NCI-H748 (cell line): ENCODE measurements around the gene RHCG.

ENCODE experiments used
- DNase-seq: peaks from one replicate; lab custom pipeline; 2025; ENCODE audit not compliant: unreplicated experiment; lab: John Stamatoyannopoulos, UW

The RHCG gene

GRCh38 chr15:89496155-89497098 is at the start of gene RHCG:
Gene RHCG, minus strand, starts transcription at chr15:89496583. Its CDS starts 39 bp downstream, at chr15:89496544.
- DNase-seq: peak; percentile 77

GRCh38 chr15:89543389-89543788 is 47.0 kb upstream of the RHCG start:
- no peak for DNase-seq

GRCh38 chr15:89542369-89542768 is 46.0 kb upstream of the RHCG start:
- no peak for DNase-seq

- no peak for DNase-seq
These were observed 42.6 kb upstream of the RHCG start for GRCh38 chr15:89539027-89539426.

GRCh38 chr15:89533861-89534544 is 37.6 kb upstream of the RHCG start:
- DNase-seq: no peak

GRCh38 chr15:89531796-89532537 is 35.6 kb upstream of the RHCG start:
- no peak for DNase-seq

GRCh38 chr15:89530976-89531375 is 34.6 kb upstream of the RHCG start:
- DNase-seq: no peak

GRCh38 chr15:89528757-89529352 is 32.5 kb upstream of the RHCG start:
- DNase-seq: no peak

- no peak for DNase-seq
These were observed 30.4 kb upstream of the RHCG start for GRCh38 chr15:89526601-89527441.

- DNase-seq: no peak
These were observed 29.8 kb upstream of the RHCG start for GRCh38 chr15:89526181-89526580.

GRCh38 chr15:89524184-89524583 is 27.8 kb upstream of the RHCG start:
- DNase-seq: no peak

GRCh38 chr15:89523101-89523500 is 26.7 kb upstream of the RHCG start:
- DNase-seq: no peak

- DNase-seq: peak; percentile 11
These were observed 25.2 kb upstream of the RHCG start for GRCh38 chr15:89521605-89522004.

GRCh38 chr15:89515477-89515876 is 19.1 kb upstream of the RHCG start:
- DNase-seq: no peak

- no peak for DNase-seq
These were observed 18.4 kb upstream of the RHCG start for GRCh38 chr15:89514596-89515406.

GRCh38 chr15:89514186-89514585 is 17.8 kb upstream of the RHCG start:
- no peak for DNase-seq

- DNase-seq: no peak
These were observed 16.9 kb upstream of the RHCG start for GRCh38 chr15:89513284-89513683.

GRCh38 chr15:89512631-89513030 is 16.2 kb upstream of the RHCG start:
- no peak for DNase-seq

- DNase-seq: no peak
These were observed 9.8 kb upstream of the RHCG start for GRCh38 chr15:89506026-89506686.
